Thoracic aorta (tissue), 2 donors: Measurements from ENCODE around the gene RAB14. TPM values are rescaled to one million over a fixed set of nuclear protein-coding genes. Genes with fewer than 3 reads are reported as not detected.

ENCODE experiments used
- ATAC-seq: fragments of 150-250 bp; one replicate; pipeline ENCODE4 v1.8.0; 2017; ENCODE audit warnings: low read depth; ENCODE audit not compliant: insufficient number of reproducible peaks, low FRiP score
- DNase-seq: peaks from one replicate; pipeline ENCODE4 v3.0.0-alpha.2; 2020; ENCODE audit warnings: low spot score
- H3K27ac ChIP-seq, 2 donors: fragments of 200-600 bp; sonication (generic); 1 replicate in 1 of 2; 2 replicates in 1 of 2; pipeline ENCODE4 v1.5.1; 2016; ENCODE audit warnings: mild to moderate bottlenecking in 2 of 2, moderate library complexity in 2 of 2
- H3K27me3 ChIP-seq: fragments of 200-600 bp; sonication (generic); replicated peaks from 2 replicates; pipeline ENCODE4 v1.6.0; 2016; ENCODE audit warnings: mild to moderate bottlenecking; ENCODE audit not compliant: insufficient read depth
- H3K36me3 ChIP-seq: fragments of 200-600 bp; sonication (generic); one replicate; pipeline ENCODE4 v1.5.1; 2016
- H3K4me1 ChIP-seq, 2 donors: fragments of 200-600 bp; sonication (generic); 1 replicate in 1 of 2; 2 replicates in 1 of 2; pipeline versions ENCODE4 v1.5.1 to v1.6.0; 2016; ENCODE audit warnings: low read depth in 2 of 2, mild to moderate bottlenecking in 1 of 2; ENCODE audit not compliant: control insufficient read depth in 1 of 2
- H3K4me3 ChIP-seq: fragments of 200-600 bp; sonication (generic); 2 replicates; pipeline ENCODE4 v1.5.1; 2016; ENCODE audit warnings: mild to moderate bottlenecking
- H3K9me3 ChIP-seq: fragments of 200-600 bp; sonication (generic); 2 replicates; pipeline ENCODE4 v1.5.1; 2016
- CTCF ChIP-seq: fragments of 200-600 bp; sonication (generic); IDR thresholded peaks from one replicate; pipeline ENCODE4 v1.5.1; 2019; ENCODE audit warnings: antibody characterized with exemption
- total RNA-seq, 2 donors: library from RNA; depleted of rRNA; stranded (reverse); fragments of >200 nt; gene quantifications; one replicate each; pipeline versions ENCODE4 v1.1.0 to v1.2.3, GENCODE V29; 2016

Gene RAB14
- total RNA-seq, 2 donors from 2014 or later = 32.9 to 39.2 TPM

GRCh38 chr9:121143771-121144170, 57.9 kb downstream of the RAB14 start:
- Histone ChIP-seq H3K4me3 (no peak overlapping the region), H3K4me1 (no peaks in the 10 kb centered on the region), H3K9me3 (no peaks in the 10 kb centered on the region), H3K27ac (no peak overlapping the region), H3K27me3 (no peaks in the 10 kb centered on the region), H3K36me3 (peaks cover 65% of the 10 kb centered on the region)
- no peak for TF ChIP-seq CTCF
- ATAC-seq = no peak
- DNase-seq = no peak

GRCh38 chr9:121141706-121142105, 60.0 kb downstream of the RAB14 start:
- H3K4me3 ChIP-seq = no peak overlapping the region
- H3K4me1 ChIP-seq = no peaks in the 10 kb centered on the region
- no peaks in the 10 kb centered on the region for H3K9me3 ChIP-seq
- no peaks in the 10 kb centered on the region for H3K27me3 ChIP-seq
- no peak for TF ChIP-seq CTCF
- DNase-seq (no peak), ATAC-seq (no peak)
- H3K27ac ChIP-seq = no peak overlapping the region
- peaks cover 52% of the 10 kb centered on the region for H3K36me3 ChIP-seq

GRCh38 chr9:121141306-121141705, 60.4 kb downstream of the RAB14 start:
- DNase-seq (no peak), ATAC-seq (no peak)
- H3K9me3 ChIP-seq = no peaks in the 10 kb centered on the region
- H3K36me3 ChIP-seq = peaks cover 48% of the 10 kb centered on the region
- no peak overlapping the region for H3K27ac ChIP-seq
- H3K4me1 ChIP-seq = no peaks in the 10 kb centered on the region
- H3K4me3 ChIP-seq = no peak overlapping the region
- no peak for TF ChIP-seq CTCF
- no peaks in the 10 kb centered on the region for H3K27me3 ChIP-seq

GRCh38 chr9:121140162-121140561, 61.5 kb downstream of the RAB14 start:
- no peak overlapping the region for H3K4me3 ChIP-seq
- H3K27me3 ChIP-seq = no peaks in the 10 kb centered on the region
- H3K4me1 ChIP-seq = no peaks in the 10 kb centered on the region
- TF ChIP-seq CTCF = no peak
- ATAC-seq (no peak), DNase-seq (no peak)
- H3K27ac ChIP-seq = no peak overlapping the region
- peaks cover 45% of the 10 kb centered on the region for H3K36me3 ChIP-seq
- H3K9me3 ChIP-seq = no peaks in the 10 kb centered on the region

- Histone ChIP-seq H3K9me3 (no peaks in the 10 kb centered on the region), H3K4me1 (no peaks in the 10 kb centered on the region), H3K27ac (no peak overlapping the region), H3K27me3 (no peaks in the 10 kb centered on the region), H3K4me3 (no peak overlapping the region), H3K36me3 (peaks cover 36% of the 10 kb centered on the region)
- DNase-seq (no peak), ATAC-seq (no peak)
- no peak for TF ChIP-seq CTCF
Observed at GRCh38 chr9:121138973-121139372, 62.7 kb downstream of the RAB14 start.
